Measurements from ENCODE around the gene ACLY.
"Not testable (repeated sequence)": the region's sequence is repeated elsewhere in the genome, so short reads cannot be mapped to it uniquely, and the experiment has no call there.

ACLY gene

DNA sequence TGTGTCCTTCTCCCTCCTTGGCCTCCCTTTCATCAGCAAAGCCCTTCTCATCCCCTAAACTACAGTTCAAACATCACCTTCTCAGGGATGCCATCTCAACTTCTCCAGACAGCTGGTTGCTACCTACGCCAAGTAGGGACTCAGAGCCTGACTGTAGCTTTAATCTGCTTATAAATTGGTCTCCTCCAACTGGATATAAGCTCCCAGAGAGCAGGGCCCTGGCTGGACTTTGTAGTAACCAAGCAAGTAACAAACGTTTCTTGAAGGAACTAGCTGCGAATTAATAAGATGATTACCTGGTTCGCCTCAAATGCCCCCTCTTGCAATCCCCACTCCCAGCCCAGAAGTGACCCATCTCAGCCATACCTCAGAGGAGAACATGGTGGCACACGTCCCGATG lies 36.0 kb downstream of the ACLY start:
- Histone ChIP-seq H3K4me3 (replicated peaks; ENCODE audit: insufficient read depth, low read length) (no peak overlapping the region), H3K27me3 (ENCODE audit: insufficient read depth, poor library complexity, severe bottlenecking) (no peaks in the 10 kb centered on the region), H3K27ac (replicated peaks) (no peak overlapping the region)
- no peak for DNase-seq (ENCODE audit: low read depth in 1 of 2, low spot score in 1 of 2)
- TF ChIP-seq, protein P1, sequence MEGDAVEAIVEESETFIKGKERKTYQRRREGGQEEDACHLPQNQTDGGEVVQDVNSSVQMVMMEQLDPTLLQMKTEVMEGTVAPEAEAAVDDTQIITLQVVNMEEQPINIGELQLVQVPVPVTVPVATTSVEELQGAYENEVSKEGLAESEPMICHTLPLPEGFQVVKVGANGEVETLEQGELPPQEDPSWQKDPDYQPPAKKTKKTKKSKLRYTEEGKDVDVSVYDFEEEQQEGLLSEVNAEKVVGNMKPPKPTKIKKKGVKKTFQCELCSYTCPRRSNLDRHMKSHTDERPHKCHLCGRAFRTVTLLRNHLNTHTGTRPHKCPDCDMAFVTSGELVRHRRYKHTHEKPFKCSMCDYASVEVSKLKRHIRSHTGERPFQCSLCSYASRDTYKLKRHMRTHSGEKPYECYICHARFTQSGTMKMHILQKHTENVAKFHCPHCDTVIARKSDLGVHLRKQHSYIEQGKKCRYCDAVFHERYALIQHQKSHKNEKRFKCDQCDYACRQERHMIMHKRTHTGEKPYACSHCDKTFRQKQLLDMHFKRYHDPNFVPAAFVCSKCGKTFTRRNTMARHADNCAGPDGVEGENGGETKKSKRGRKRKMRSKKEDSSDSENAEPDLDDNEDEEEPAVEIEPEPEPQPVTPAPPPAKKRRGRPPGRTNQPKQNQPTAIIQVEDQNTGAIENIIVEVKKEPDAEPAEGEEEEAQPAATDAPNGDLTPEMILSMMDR (IDR thresholded peaks at IDR 0.05; ENCODE audit: insufficient read depth, low read length), result no peak
- TF ChIP-seq SPI1 (IDR thresholded peaks at IDR 0.05; ENCODE audit: borderline replicate concordance, low read depth), result no peak

DNA sequence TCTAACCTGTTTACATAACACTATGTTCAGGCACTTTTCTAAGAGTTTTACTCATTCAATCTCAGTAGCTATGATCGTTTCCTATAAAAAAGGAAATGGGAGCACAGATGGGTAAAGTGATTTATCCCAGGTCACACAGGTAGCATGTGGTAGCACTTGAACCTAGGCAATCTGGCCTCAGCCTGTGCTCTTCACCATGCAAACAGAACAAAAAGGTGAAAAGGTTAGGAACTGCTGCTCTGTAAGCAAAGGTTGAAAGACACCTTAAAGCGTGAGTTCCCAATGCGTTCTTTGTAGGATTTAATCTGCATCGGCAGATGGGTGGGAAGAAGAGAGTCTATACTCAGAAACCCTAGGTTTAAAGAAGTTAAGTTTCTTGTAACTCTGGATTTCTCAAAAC lies 38.6 kb downstream of the ACLY start:
- Histone ChIP-seq H3K4me3 (replicated peaks; ENCODE audit: insufficient read depth, low read length) (no peak overlapping the region), H3K27ac (replicated peaks) (no peak overlapping the region), H3K27me3 (ENCODE audit: insufficient read depth, poor library complexity, severe bottlenecking) (no peaks in the 10 kb centered on the region)
- no peak for DNase-seq (ENCODE audit: low read depth in 1 of 2, low spot score in 1 of 2)
- TF ChIP-seq, protein P2, sequence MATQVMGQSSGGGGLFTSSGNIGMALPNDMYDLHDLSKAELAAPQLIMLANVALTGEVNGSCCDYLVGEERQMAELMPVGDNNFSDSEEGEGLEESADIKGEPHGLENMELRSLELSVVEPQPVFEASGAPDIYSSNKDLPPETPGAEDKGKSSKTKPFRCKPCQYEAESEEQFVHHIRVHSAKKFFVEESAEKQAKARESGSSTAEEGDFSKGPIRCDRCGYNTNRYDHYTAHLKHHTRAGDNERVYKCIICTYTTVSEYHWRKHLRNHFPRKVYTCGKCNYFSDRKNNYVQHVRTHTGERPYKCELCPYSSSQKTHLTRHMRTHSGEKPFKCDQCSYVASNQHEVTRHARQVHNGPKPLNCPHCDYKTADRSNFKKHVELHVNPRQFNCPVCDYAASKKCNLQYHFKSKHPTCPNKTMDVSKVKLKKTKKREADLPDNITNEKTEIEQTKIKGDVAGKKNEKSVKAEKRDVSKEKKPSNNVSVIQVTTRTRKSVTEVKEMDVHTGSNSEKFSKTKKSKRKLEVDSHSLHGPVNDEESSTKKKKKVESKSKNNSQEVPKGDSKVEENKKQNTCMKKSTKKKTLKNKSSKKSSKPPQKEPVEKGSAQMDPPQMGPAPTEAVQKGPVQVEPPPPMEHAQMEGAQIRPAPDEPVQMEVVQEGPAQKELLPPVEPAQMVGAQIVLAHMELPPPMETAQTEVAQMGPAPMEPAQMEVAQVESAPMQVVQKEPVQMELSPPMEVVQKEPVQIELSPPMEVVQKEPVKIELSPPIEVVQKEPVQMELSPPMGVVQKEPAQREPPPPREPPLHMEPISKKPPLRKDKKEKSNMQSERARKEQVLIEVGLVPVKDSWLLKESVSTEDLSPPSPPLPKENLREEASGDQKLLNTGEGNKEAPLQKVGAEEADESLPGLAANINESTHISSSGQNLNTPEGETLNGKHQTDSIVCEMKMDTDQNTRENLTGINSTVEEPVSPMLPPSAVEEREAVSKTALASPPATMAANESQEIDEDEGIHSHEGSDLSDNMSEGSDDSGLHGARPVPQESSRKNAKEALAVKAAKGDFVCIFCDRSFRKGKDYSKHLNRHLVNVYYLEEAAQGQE (IDR thresholded peaks at IDR 0.05; ENCODE audit: insufficient replicate concordance, low read depth), result no peak
- TF ChIP-seq, protein P1 (IDR thresholded peaks at IDR 0.05; ENCODE audit: insufficient read depth, low read length), result no peak
- TF ChIP-seq GABPA (IDR thresholded peaks at IDR 0.05; ENCODE audit: low read depth), result no peak

DNA sequence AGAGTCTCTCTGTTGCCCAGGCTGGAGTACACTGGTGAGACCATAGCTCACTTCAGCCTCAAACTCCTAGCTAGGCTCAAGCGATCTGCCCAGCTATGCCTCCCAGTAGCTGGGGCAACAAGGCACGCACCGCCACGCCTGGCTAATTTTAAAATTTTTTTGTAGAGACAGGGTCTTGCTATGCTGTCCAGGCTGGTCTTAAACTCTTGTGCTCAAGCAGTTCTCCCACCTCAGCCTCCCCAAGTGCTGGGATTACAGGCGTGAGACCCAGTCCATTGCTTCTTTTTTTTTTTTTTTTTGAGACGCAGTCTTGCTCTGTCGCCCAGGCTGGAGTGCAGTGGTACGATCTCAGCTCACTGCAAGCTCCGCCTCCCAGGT lies 44.5 kb downstream of the ACLY start:
- not testable (repeated sequence) for H3K27me3 ChIP-seq (ENCODE audit: insufficient read depth, poor library complexity, severe bottlenecking); DNase-seq (ENCODE audit: low read depth in 1 of 2, low spot score in 1 of 2); H3K27ac ChIP-seq (replicated peaks); H3K4me3 ChIP-seq (replicated peaks; ENCODE audit: insufficient read depth, low read length)

DNA sequence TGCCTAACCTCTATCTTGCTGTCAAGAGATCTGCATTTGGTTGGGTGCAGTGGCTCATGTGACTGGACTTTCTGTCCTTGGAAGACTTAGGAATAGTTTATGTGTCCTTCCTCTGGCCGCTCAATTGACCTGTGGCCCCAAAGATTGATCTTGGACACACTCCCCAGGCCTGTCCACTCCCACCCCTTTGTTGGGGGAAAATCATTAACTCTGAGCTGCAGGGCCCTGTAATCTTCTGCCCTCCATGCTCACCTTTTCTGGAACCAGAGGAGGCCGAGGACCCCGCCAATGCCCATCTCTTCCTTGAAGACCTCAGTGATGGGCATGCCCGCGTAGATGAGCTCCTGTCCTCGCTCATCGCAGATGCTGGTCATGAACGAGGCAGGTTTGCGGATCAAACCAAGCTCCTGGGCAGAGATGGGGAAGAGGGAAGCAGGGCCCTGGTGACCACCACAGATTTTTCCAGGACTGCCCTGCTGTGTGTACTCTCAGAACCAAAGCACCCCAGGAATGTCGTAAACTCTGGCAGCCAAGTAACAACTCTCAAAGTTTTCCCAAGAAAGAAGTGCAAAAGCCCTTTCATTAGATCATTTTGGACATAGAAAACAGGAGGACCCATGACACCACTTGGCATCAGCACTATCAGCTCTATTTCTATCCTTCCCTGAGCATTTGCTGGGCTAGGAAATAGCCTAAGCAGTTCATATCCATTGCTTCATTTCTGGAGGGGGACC lies 45.0 kb downstream of the ACLY start:
- Histone ChIP-seq H3K4me3 (replicated peaks; ENCODE audit: insufficient read depth, low read length) (no peak overlapping the region), H3K27ac (replicated peaks) (no peak overlapping the region), H3K27me3 (ENCODE audit: insufficient read depth, poor library complexity, severe bottlenecking) (no peaks in the 10 kb centered on the region)
- no peak for TF ChIP-seq POLR2AphosphoS5 (IDR thresholded peaks at IDR 0.05; ENCODE audit: low read depth)
- no peak for TF ChIP-seq GABPA (IDR thresholded peaks at IDR 0.05; ENCODE audit: low read depth)
- TF ChIP-seq, protein P1 (IDR thresholded peaks at IDR 0.05; ENCODE audit: insufficient read depth, low read length), result no peak
- no peak for TF ChIP-seq SPI1 (IDR thresholded peaks at IDR 0.05; ENCODE audit: borderline replicate concordance, low read depth)
- TF ChIP-seq, protein P2 (IDR thresholded peaks at IDR 0.05; ENCODE audit: insufficient replicate concordance, low read depth), result no peak
- DNase-seq (ENCODE audit: low read depth in 1 of 2, low spot score in 1 of 2), result no peak
